ENCODE measurements around the gene ILKAP. TPM values are rescaled to one million over a fixed set of nuclear protein-coding genes. Genes with fewer than 3 reads are reported as not detected.
A peak's percentile ranks its signal among the peaks of the same experiment; 100 is the strongest.

ILKAP gene, protein sequence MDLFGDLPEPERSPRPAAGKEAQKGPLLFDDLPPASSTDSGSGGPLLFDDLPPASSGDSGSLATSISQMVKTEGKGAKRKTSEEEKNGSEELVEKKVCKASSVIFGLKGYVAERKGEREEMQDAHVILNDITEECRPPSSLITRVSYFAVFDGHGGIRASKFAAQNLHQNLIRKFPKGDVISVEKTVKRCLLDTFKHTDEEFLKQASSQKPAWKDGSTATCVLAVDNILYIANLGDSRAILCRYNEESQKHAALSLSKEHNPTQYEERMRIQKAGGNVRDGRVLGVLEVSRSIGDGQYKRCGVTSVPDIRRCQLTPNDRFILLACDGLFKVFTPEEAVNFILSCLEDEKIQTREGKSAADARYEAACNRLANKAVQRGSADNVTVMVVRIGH
- 36.8 and 50.7 TPM in 2 replicates for total RNA-seq (2014; rRNA removed; shearing (Covaris generic); ENCODE audit: low replicate concordance)

DNA sequence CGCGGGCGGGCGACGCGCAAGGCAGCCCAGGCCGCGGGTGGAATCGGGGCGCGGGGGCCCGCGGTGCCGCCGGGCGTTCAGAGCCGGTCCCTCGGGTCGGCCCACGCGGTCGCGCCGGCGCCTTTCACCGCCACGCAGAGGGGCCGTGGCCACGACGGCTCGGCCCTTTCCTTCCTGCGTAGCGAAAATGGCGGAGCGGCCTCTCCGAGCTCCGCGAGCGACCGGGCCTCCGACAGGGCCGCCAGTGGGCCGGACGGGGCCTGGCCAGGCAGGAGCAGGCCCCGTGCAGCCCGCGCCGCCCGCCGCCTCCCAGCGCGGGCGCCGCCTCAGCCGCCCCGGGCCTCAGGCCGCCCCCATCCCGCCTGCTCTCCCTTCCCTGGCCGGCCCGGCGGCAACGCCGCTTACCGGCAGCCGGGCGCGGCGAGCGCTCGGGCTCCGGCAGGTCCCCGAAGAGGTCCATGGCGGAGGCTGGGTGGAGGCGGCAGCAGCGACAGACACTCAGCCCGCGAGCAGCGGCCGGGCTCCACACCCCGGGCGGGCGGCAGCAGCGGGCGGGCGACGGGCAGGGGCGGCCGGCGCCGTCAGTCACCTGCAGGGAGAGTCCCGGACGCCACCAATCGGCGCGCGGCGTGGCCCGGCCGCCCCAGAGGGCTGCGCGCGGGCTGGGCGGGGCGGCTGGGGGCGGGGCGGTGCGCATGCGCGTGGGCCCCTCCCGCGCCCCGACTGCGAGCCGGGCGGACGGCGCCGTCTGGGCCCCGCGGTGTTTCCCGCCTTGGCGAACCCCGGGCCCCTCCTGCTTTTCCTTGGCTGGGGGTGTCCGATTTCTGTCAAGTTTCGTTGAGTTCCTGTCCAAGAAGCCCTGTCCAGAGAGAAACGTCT, at the start of gene ILKAP:
Gene ILKAP (minus strand): TSS at position 602 of the 879 bp plus-strand sequence. CDS start 142 bp downstream, at position 460.
- Histone ChIP-seq H3K9me3 (ENCODE audit: low read length) (no peaks in the 10 kb centered on the region), H3K9ac (ENCODE audit: low read length) (peak within 1 kb of the TSS; percentile 88), H3K4me2 (ENCODE audit: low read depth, low read length, poor library complexity, severe bottlenecking) (peak within 1 kb of the TSS; percentile 96), H3K36me3 (ENCODE audit: insufficient read depth, low read length) (no peaks in the 10 kb centered on the region), H2AFZ (ENCODE audit: low read length) (peak within 1 kb of the TSS; percentile 88), H3K27ac (ENCODE audit: low read length) (peak within 1 kb of the TSS; percentile 63), H3K4me3 (ENCODE audit: low read length) (peak within 1 kb of the TSS; percentile 84), H3K79me2 (ENCODE audit: low read length) (peaks cover 48% of the 10 kb centered on the region), H3K9me2 (replicated peaks; ENCODE audit: insufficient read depth, low read length) (no peaks in the 10 kb centered on the region), H4K20me1 (ENCODE audit: insufficient read depth, low read depth, low read length) (peaks cover 22% of the 10 kb centered on the region), H3K27me3 (ENCODE audit: low read length) (no peaks in the 10 kb centered on the region), H3K4me1 (ENCODE audit: low read length) (peaks cover 28% of the 10 kb centered on the region)
- peak; percentile 96 for DNase-seq

DNA sequence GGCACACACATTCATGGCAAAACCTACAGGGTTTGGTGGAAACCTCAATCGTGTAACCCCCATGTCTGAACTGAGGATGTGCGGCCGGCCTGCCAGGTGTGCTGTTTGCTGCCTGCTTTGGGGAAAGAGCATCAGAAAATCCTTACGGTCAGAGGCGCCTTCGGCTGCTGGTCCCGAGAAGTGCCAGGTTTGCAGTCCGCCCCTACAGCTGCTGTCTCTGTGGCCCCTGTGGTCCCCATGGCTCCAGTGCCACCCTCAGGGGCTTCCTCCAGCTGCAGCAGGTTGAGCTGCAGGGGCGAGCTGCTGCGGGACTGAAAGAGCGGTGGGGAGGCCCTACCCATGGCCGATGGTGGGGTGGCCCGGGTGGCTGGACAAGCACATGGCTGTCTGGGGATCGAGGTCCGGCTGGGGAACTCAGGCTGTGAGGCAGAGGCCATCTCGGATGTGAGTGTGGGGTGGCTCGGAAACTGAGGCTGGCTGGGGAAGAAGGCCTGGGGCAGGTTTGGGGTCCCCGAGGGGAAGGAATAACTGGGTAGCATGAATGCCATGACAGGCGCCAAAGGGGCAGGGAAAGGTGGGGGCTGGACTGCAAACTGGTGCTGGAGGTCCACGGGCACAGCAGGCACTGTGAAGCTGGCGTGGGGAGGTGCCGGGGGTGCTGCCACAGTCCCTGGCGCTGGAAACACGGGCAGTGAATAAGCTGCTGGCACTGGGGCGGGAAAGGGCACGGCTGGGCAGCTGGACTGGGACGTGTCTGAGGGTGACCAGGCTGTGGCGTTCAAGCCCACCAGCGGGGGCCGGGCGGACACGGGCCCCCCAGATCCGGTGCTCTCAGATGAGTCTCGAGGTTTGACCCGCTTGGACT, 49.5 kb upstream of the ILKAP start:
- Histone ChIP-seq H3K9me3 (ENCODE audit: low read length) (no peaks in the 10 kb centered on the region), H3K27me3 (ENCODE audit: low read length) (no peaks in the 10 kb centered on the region), H3K9me2 (replicated peaks; ENCODE audit: insufficient read depth, low read length) (no peaks in the 10 kb centered on the region), H3K27ac (ENCODE audit: low read length) (no peak overlapping the region), H3K4me3 (ENCODE audit: low read length) (no peak overlapping the region), H3K4me2 (ENCODE audit: low read depth, low read length, poor library complexity, severe bottlenecking) (no peak overlapping the region), H3K36me3 (ENCODE audit: insufficient read depth, low read length) (peaks cover 19% of the 10 kb centered on the region; the same call in 1 of the 2 replicates), H3K4me1 (ENCODE audit: low read length) (no peaks in the 10 kb centered on the region), H3K79me2 (ENCODE audit: low read length) (no peaks in the 10 kb centered on the region), H2AFZ (ENCODE audit: low read length) (no peak overlapping the region), H4K20me1 (ENCODE audit: insufficient read depth, low read depth, low read length) (no peaks in the 10 kb centered on the region), H3K9ac (ENCODE audit: low read length) (no peak overlapping the region)
- DNase-seq: no peak

DNA sequence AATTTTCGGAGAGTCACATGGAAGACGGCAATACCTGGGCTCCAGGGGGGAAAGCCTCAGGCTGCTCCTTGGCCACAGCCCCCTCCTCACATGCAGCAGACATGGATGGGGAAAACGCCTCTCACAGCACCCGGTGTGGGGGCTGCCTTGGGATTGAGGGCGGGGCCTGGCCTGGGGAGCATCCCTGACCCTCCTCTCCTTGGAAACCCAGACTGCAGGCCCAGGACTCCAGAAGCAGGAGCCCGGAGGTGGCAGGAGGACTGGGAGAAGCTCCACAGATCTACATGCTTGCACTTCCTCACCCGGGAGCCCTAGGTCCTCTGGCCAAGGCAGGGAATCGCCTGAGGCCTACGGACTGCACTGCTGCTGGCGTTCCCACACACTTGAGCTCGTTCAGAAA, 48.5 kb upstream of the ILKAP start:
- Histone ChIP-seq H3K36me3 (ENCODE audit: insufficient read depth, low read length) (peaks cover 17% of the 10 kb centered on the region; the same call in 1 of the 2 replicates), H3K4me1 (ENCODE audit: low read length) (no peaks in the 10 kb centered on the region), H3K9ac (ENCODE audit: low read length) (no peak overlapping the region), H3K9me2 (replicated peaks; ENCODE audit: insufficient read depth, low read length) (no peaks in the 10 kb centered on the region), H2AFZ (ENCODE audit: low read length) (no peak overlapping the region), H4K20me1 (ENCODE audit: insufficient read depth, low read depth, low read length) (no peaks in the 10 kb centered on the region), H3K4me3 (ENCODE audit: low read length) (no peak overlapping the region), H3K4me2 (ENCODE audit: low read depth, low read length, poor library complexity, severe bottlenecking) (no peak overlapping the region), H3K79me2 (ENCODE audit: low read length) (no peaks in the 10 kb centered on the region), H3K27me3 (ENCODE audit: low read length) (no peaks in the 10 kb centered on the region), H3K9me3 (ENCODE audit: low read length) (no peaks in the 10 kb centered on the region), H3K27ac (ENCODE audit: low read length) (no peak overlapping the region)
- DNase-seq: no peak

DNA sequence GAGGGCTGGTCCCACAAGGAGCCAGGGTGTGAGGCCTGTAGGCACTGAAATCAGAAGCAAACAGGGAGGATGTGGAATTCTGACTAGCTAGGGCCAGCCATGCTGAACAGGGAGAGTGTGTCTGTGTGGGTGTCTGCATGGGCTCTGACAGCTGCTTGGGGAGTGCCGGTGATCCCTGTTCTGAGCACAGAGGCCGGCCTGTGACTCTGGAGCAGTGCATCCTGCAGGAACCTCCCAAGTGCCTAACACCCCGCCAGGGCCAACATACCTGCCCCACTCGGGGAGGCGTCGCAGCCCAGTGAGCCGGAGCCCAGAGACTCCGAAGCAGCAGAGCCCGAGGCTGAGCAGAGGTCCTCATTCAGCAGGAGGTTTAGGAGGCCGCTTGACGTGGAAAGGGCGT, 47.8 kb upstream of the ILKAP start:
- DNase-seq: no peak
- H3K9me3 ChIP-seq (ENCODE audit: low read length): no peaks in the 10 kb centered on the region
- no peak overlapping the region for H2AFZ ChIP-seq (ENCODE audit: low read length)
- H3K27me3 ChIP-seq (ENCODE audit: low read length): no peaks in the 10 kb centered on the region
- H3K4me2 ChIP-seq (ENCODE audit: low read depth, low read length, poor library complexity, severe bottlenecking): no peak overlapping the region
- H3K79me2 ChIP-seq (ENCODE audit: low read length): no peaks in the 10 kb centered on the region
- H3K27ac ChIP-seq (ENCODE audit: low read length): no peak overlapping the region
- H3K9me2 ChIP-seq (replicated peaks; ENCODE audit: insufficient read depth, low read length): no peaks in the 10 kb centered on the region
- H4K20me1 ChIP-seq (ENCODE audit: insufficient read depth, low read depth, low read length): no peaks in the 10 kb centered on the region
- H3K36me3 ChIP-seq (ENCODE audit: insufficient read depth, low read length): peaks cover 14% of the 10 kb centered on the region; the same call in 1 of the 2 replicates
- H3K9ac ChIP-seq (ENCODE audit: low read length): no peak overlapping the region
- H3K4me1 ChIP-seq (ENCODE audit: low read length): no peaks in the 10 kb centered on the region
- no peak overlapping the region for H3K4me3 ChIP-seq (ENCODE audit: low read length)

DNA sequence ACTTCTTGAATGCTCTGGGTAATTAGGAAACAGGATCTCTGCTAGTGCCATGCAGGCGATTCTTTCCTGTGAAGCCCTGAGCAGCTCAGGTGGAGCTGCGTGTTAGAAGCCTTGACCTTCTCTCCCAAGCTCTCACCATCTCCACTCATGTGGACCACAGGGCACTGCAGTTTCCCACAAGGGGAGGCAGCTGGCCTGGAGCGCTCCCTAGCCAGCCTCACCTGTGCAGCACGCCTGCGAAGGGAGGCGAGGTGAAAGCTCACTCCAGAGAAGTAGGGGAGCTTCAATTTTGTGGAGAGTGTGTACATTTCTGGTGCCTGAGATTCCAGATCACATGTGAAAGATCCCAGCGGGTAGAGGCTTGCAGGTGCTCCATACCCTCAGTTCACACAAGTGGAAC, 47.4 kb upstream of the ILKAP start:
- no peaks in the 10 kb centered on the region for H3K79me2 ChIP-seq (ENCODE audit: low read length)

DNA sequence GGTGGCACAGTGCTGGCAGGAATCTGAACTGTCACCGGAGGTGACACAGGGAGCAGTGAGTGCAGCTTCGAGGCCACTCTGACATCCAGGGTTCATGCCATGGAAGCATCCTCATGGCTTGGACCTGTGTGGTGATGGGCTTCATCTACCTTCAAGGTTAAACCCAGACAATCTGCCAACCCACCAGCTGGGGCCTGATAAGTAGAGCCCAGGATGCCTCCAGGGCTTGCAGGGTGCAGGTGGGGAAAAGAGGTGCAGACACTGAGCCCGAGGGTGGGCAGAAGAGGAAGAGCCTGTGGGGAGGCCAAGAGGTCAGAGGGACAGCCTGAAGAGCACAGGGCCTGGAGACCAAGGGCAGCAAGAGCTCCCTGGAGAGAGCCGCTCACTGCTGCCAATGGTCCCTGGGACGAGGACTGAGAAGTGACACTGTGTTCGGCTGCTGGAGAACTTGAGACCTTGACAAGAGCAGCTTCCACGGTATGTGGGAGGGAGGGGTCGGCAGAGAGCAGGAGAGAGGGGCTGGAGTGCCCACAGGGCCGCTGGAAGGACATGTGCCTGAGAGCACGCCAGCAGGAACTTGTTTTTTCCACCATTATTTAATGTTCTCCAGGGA, 44.5 kb upstream of the ILKAP start:
- Histone ChIP-seq H2AFZ (ENCODE audit: low read length) (no peak overlapping the region), H3K9me2 (replicated peaks; ENCODE audit: insufficient read depth, low read length) (no peaks in the 10 kb centered on the region), H3K4me1 (ENCODE audit: low read length) (peaks cover 6% of the 10 kb centered on the region), H3K27ac (ENCODE audit: low read length) (no peak overlapping the region), H4K20me1 (ENCODE audit: insufficient read depth, low read depth, low read length) (no peaks in the 10 kb centered on the region), H3K9me3 (ENCODE audit: low read length) (no peaks in the 10 kb centered on the region), H3K9ac (ENCODE audit: low read length) (no peak overlapping the region), H3K27me3 (ENCODE audit: low read length) (no peaks in the 10 kb centered on the region), H3K4me3 (ENCODE audit: low read length) (no peak overlapping the region), H3K4me2 (ENCODE audit: low read depth, low read length, poor library complexity, severe bottlenecking) (no peak overlapping the region), H3K79me2 (ENCODE audit: low read length) (no peaks in the 10 kb centered on the region), H3K36me3 (ENCODE audit: insufficient read depth, low read length) (peaks cover 12% of the 10 kb centered on the region)
- DNase-seq: no peak

More for the DNA sequence above, 47.4 kb upstream of the ILKAP start:
- Histone ChIP-seq H3K4me3 (ENCODE audit: low read length) (no peak overlapping the region), H3K4me1 (ENCODE audit: low read length) (no peaks in the 10 kb centered on the region), H3K9me3 (ENCODE audit: low read length) (no peaks in the 10 kb centered on the region), H3K4me2 (ENCODE audit: low read depth, low read length, poor library complexity, severe bottlenecking) (no peak overlapping the region), H2AFZ (ENCODE audit: low read length) (no peak overlapping the region), H3K9me2 (replicated peaks; ENCODE audit: insufficient read depth, low read length) (no peaks in the 10 kb centered on the region), H3K9ac (ENCODE audit: low read length) (no peak overlapping the region), H3K27ac (ENCODE audit: low read length) (no peak overlapping the region), H3K36me3 (ENCODE audit: insufficient read depth, low read length) (peaks cover 12% of the 10 kb centered on the region; the same call in 1 of the 2 replicates), H4K20me1 (ENCODE audit: insufficient read depth, low read depth, low read length) (no peaks in the 10 kb centered on the region), H3K27me3 (ENCODE audit: low read length) (no peaks in the 10 kb centered on the region)
- DNase-seq: no peak

DNA sequence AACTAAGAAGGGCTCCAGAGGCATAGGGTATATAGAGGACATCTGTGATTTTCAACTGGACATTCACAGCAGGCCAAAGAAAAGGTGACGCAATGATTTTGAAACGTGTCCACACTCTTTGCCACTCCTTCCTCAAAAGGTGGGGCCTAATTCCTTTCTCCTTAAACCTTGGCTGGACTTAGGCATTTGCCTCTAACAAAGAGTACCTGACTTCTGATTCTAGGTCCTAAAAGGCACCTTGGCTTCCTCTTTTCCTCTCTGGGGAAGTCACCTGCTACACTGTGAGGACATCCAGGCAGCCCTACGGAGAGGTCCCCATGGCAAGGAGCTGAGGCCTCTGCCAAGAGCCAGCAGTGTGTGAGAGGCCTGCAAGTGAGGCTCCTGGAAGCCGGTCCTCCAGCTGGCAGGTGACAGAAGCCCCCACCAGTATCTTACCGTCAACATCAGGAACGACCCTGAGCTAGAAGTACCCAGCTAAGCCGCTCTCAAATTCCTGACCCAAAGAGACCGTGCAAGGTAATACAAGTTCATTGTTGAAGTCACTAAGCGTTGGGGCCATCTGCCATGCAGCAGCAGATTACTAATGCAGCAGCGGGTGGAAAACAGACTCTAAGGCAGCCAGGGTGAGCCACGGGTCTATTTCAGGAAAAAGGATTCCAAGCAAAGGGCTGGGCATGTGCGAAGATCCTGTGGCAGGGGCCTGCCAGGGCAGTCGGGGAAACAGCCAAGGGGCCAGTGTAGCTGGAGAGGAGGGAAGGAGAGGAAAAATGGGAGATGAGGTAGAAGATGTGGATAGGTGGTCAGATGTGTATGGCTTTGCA, 43.7 kb upstream of the ILKAP start:
- Histone ChIP-seq H3K36me3 (ENCODE audit: insufficient read depth, low read length) (peaks cover 12% of the 10 kb centered on the region), H3K4me2 (ENCODE audit: low read depth, low read length, poor library complexity, severe bottlenecking) (no peak overlapping the region), H3K9me2 (replicated peaks; ENCODE audit: insufficient read depth, low read length) (no peaks in the 10 kb centered on the region), H3K9ac (ENCODE audit: low read length) (no peak overlapping the region), H2AFZ (ENCODE audit: low read length) (no peak overlapping the region), H3K4me1 (ENCODE audit: low read length) (peaks cover 6% of the 10 kb centered on the region), H3K4me3 (ENCODE audit: low read length) (no peak overlapping the region), H4K20me1 (ENCODE audit: insufficient read depth, low read depth, low read length) (no peaks in the 10 kb centered on the region), H3K27ac (ENCODE audit: low read length) (no peak overlapping the region), H3K79me2 (ENCODE audit: low read length) (no peaks in the 10 kb centered on the region), H3K9me3 (ENCODE audit: low read length) (no peaks in the 10 kb centered on the region), H3K27me3 (ENCODE audit: low read length) (no peaks in the 10 kb centered on the region)
- no peak for DNase-seq
